Measurements from ENCODE around the gene SWT1.

The SWT1 gene

GRCh38 chr1:185284116-185284515, 127.1 kb downstream of the SWT1 start:
- ATAC-seq = no peak
- no peak overlapping the region for H3K4me3 Mint-ChIP-seq
- H3K4me1 Mint-ChIP-seq = peaks cover 40% of the 10 kb centered on the region
- peaks cover 27% of the 10 kb centered on the region for H3K36me3 Mint-ChIP-seq
- H3K9me3 Mint-ChIP-seq = no peaks in the 10 kb centered on the region
- H3K27ac Mint-ChIP-seq = no peak overlapping the region
- DNase-seq (ENCODE audit: low spot score in 2 of 2) = no peak

DNA sequence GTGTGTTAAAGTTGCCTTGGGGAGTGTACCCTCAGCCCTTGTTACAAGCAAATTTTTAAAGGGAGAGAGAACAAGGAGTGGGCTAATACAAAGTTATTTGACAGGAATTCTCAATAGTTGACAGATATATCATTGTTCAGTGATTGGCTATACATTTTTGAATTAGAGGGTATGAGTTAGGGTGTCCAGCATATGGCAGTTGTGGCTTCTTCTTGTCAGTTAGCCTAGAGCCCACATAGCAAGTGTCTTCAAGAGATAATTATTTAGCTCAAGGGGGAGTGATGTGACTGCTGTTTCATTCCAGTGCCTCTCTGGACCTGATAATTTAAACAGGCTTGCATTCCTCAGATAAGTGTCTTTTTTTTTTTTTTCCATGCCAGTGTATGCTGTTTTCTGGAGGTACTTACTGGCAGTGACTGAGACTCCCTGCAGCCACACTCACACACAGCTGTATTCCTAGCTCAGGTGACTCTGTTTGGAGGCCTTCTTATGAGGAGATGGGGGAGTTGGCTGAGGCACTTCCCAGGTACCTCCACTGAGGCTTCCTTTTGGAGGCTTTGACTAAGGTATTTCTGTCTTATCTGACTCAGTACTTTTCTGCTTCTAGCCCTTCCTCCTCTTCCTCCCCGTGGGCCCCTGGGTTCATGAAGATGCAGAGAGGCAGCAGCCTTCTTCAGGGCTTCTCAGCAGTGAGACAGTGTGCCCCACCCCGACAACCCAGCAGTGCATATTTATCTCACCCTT, 127.7 kb downstream of the SWT1 start:
- H3K27ac Mint-ChIP-seq = peak overlapping the region; percentile 50
- DNase-seq (ENCODE audit: low spot score in 2 of 2) (no peak), ATAC-seq (peak; percentile 11)
- peaks cover 37% of the 10 kb centered on the region for H3K4me1 Mint-ChIP-seq
- H3K36me3 Mint-ChIP-seq = peaks cover 33% of the 10 kb centered on the region
- H3K9me3 Mint-ChIP-seq = no peaks in the 10 kb centered on the region
- no peak overlapping the region for H3K4me3 Mint-ChIP-seq

GRCh38 chr1:185287451-185287850, 130.5 kb downstream of the SWT1 start:
- no peak for DNase-seq (ENCODE audit: low spot score in 2 of 2)
- Mint-ChIP-seq H3K27ac (no peak overlapping the region), H3K36me3 (peaks cover 38% of the 10 kb centered on the region), H3K9me3 (no peaks in the 10 kb centered on the region), H3K4me3 (no peak overlapping the region), H3K4me1 (peaks cover 18% of the 10 kb centered on the region)
- ATAC-seq = peak; percentile 76

GRCh38 chr1:185288435-185288834, 131.5 kb downstream of the SWT1 start:
- DNase-seq (ENCODE audit: low spot score in 2 of 2) (no peak), ATAC-seq (no peak)
- Mint-ChIP-seq H3K9me3 (no peaks in the 10 kb centered on the region), H3K4me1 (peaks cover 18% of the 10 kb centered on the region), H3K4me3 (no peak overlapping the region), H3K36me3 (peaks cover 48% of the 10 kb centered on the region), H3K27ac (no peak overlapping the region)

DNA sequence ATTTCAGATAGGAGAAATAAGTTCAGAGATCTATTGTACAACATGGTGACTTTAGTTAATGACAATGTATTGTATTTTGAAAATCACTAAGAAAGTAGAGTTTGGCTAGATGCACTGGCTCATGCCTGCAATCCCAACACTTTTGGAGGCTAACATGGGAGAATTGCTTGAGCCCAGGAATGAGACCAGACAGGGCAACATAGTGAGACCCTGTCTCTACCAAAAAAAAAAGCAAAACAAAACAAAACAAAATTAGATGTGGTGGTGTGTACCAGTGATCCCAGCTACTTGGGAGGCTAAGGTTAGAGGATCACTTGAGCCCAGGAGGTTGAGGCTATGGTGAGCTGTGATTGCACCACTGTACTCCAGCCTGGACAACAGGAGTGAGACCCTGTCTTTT, 132.9 kb downstream of the SWT1 start:
- no peak for ATAC-seq
- Mint-ChIP-seq H3K27ac (no peak overlapping the region), H3K4me1 (peaks cover 18% of the 10 kb centered on the region), H3K9me3 (no peaks in the 10 kb centered on the region), H3K36me3 (peaks cover 57% of the 10 kb centered on the region), H3K4me3 (no peak overlapping the region)
- no peak for DNase-seq (ENCODE audit: low spot score in 2 of 2)

GRCh38 chr1:185291159-185291558, 134.2 kb downstream of the SWT1 start:
- no peak for DNase-seq (ENCODE audit: low spot score in 2 of 2)
- Mint-ChIP-seq H3K36me3 (peaks cover 70% of the 10 kb centered on the region), H3K9me3 (no peaks in the 10 kb centered on the region), H3K4me3 (no peak overlapping the region), H3K27ac (no peak overlapping the region), H3K4me1 (peaks cover 18% of the 10 kb centered on the region)
- no peak for ATAC-seq

- peak overlapping the region; percentile 80 for H3K27ac Mint-ChIP-seq
- no peaks in the 10 kb centered on the region for H3K9me3 Mint-ChIP-seq
- DNase-seq (ENCODE audit: low spot score in 2 of 2) = no peak
- H3K4me1 Mint-ChIP-seq = peaks cover 18% of the 10 kb centered on the region
- H3K36me3 Mint-ChIP-seq = peaks cover 75% of the 10 kb centered on the region
- H3K4me3 Mint-ChIP-seq = no peak overlapping the region
- no peak for ATAC-seq
Observed at GRCh38 chr1:185291652-185292051, 134.7 kb downstream of the SWT1 start.

DNA sequence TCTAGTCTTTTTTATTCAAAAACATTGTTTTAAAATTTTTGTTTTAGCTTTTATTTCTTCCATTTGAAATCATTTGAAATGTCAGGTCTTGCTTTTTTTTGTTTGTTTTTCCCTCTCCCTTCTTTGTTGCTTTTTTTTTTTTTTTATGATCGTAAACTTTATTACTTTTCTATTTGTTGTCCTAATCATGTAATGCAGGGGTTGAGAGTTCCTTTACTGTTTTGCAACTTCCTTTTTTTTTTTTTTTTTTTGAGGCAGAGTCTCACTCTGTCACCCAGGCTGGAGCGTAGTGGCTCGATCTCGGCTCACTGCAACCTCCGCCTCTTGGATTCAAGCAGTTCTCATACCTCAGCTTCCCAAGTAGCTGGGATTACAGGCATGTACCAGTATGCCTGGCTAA, 135.3 kb downstream of the SWT1 start:
- ATAC-seq (no peak), DNase-seq (ENCODE audit: low spot score in 2 of 2) (no peak)
- Mint-ChIP-seq H3K4me3 (no peak overlapping the region), H3K9me3 (no peaks in the 10 kb centered on the region), H3K27ac (peak overlapping the region; percentile 80), H3K4me1 (peaks cover 17% of the 10 kb centered on the region), H3K36me3 (peaks cover 80% of the 10 kb centered on the region)

DNA sequence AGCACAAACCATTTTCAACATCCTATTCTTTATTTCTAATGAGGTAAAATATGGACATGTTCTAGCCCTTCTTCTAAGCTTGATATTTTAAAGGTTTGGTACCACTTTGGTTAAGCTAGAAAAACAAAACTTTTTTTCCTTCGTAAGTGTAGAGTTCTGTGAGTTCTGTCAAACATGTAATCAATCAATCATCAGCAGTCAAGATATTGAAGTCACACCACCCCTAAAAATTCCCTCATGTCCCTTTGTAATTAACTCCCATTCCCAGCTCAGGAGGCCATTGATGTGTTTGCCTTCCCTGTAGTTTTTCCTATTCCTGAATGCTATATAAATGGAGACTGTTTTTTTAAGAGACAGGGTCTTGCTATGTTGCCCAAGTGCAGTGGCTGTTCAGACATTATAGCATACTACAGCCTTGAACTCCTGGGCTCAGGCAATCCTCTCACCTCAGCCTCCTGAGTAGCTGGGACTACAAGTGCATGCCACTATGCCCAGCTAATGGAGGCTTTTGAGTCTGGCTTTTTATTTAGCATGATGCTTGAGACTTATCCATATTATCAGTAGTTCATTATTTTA, 137.1 kb downstream of the SWT1 start:
- ATAC-seq = no peak
- H3K4me1 Mint-ChIP-seq = peaks cover 17% of the 10 kb centered on the region
- no peak overlapping the region for H3K4me3 Mint-ChIP-seq
- H3K27ac Mint-ChIP-seq = peak overlapping the region; percentile 69
- DNase-seq (ENCODE audit: low spot score in 2 of 2) = no peak
- H3K36me3 Mint-ChIP-seq = peaks cover 82% of the 10 kb centered on the region
- no peaks in the 10 kb centered on the region for H3K9me3 Mint-ChIP-seq

- no peaks in the 10 kb centered on the region for H3K9me3 Mint-ChIP-seq
- H3K27ac Mint-ChIP-seq = no peak overlapping the region
- H3K4me1 Mint-ChIP-seq = peaks cover 16% of the 10 kb centered on the region
- peaks cover 82% of the 10 kb centered on the region for H3K36me3 Mint-ChIP-seq
- no peak for ATAC-seq
- DNase-seq (ENCODE audit: low spot score in 2 of 2) = no peak
- no peak overlapping the region for H3K4me3 Mint-ChIP-seq
Observed at GRCh38 chr1:185295091-185295490, 138.1 kb downstream of the SWT1 start.

GRCh38 chr1:185297982-185298381, 141.0 kb downstream of the SWT1 start:
- no peak for ATAC-seq
- Mint-ChIP-seq H3K4me1 (peaks cover 16% of the 10 kb centered on the region), H3K9me3 (no peaks in the 10 kb centered on the region), H3K4me3 (no peak overlapping the region), H3K27ac (peak overlapping the region; percentile 37), H3K36me3 (peaks cover 99% of the 10 kb centered on the region)
- no peak for DNase-seq (ENCODE audit: low spot score in 2 of 2)

DNA sequence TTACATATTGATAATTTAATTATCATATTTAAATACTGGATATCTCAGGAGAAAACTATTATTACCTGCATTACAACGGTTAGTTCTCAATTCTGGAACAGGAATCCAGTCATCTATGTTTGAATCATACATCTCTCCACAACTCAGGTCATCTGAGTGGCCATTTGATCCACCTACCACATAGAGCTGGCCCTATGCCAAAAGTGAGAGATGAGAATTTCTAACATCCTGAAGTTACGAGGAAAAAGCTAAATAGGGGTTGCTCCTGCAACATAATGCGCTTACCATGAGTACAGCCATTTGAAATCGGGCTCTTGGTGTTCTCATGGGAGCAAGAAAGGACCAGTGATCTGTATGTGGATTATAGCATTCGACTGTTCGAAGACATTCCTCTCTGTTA, 143.2 kb downstream of the SWT1 start:
- no peak overlapping the region for H3K4me3 Mint-ChIP-seq
- H3K36me3 Mint-ChIP-seq = peaks cover 100% of the 10 kb centered on the region
- H3K27ac Mint-ChIP-seq = peak overlapping the region; percentile 54
- no peak for ATAC-seq
- no peaks in the 10 kb centered on the region for H3K9me3 Mint-ChIP-seq
- peaks cover 28% of the 10 kb centered on the region for H3K4me1 Mint-ChIP-seq
- DNase-seq (ENCODE audit: low spot score in 2 of 2) = no peak

DNA sequence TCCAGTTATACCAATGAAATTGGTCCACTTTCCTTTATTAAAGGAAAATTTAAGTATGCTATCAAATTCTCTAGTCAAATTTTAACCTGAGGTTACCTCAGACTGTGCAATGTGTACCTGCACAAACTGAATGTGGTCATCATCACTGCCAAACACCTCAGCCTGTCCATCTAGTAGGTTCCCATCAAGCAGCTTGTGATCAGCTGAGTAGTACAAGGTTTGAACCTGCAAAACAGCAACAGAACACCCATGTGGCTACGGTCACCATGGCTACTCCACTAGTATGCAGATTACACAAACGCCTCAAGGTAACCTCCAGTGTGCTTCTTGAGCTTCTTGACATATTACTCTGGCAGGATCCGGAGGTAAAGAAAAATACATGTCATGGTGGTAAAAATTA, 148.5 kb downstream of the SWT1 start:
- no peak overlapping the region for H3K4me3 Mint-ChIP-seq
- no peak for ATAC-seq
- H3K36me3 Mint-ChIP-seq = peaks cover 100% of the 10 kb centered on the region
- DNase-seq (ENCODE audit: low spot score in 2 of 2) = no peak
- no peaks in the 10 kb centered on the region for H3K9me3 Mint-ChIP-seq
- H3K4me1 Mint-ChIP-seq = peaks cover 18% of the 10 kb centered on the region
- no peak overlapping the region for H3K27ac Mint-ChIP-seq

DNA sequence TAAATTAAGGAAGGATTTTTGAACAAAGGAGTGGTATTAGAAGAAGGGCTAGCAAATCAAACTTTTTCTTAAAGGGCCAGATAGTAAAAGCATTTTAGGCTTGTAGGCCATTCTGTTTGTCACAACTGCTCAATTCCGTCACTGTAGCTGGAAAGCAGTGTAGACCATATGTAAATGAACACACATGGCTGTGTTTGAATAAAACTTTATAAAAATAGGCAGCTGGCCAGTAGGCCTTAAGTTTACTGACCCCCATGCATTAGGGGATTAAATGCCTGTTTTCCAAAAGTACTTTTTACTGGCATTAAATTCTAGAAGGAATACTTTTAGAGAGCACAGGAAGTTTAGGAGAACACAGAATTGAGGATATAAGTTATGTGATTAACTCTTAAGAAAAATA, 151.2 kb downstream of the SWT1 start:
- no peak overlapping the region for H3K4me3 Mint-ChIP-seq
- DNase-seq (ENCODE audit: low spot score in 2 of 2) = no peak
- no peak overlapping the region for H3K27ac Mint-ChIP-seq
- ATAC-seq = no peak
- peaks cover 100% of the 10 kb centered on the region for H3K36me3 Mint-ChIP-seq
- peaks cover 31% of the 10 kb centered on the region for H3K4me1 Mint-ChIP-seq
- H3K9me3 Mint-ChIP-seq = no peaks in the 10 kb centered on the region

GRCh38 chr1:185309566-185309965, 152.6 kb downstream of the SWT1 start:
- DNase-seq (ENCODE audit: low spot score in 2 of 2) = no peak
- no peaks in the 10 kb centered on the region for H3K9me3 Mint-ChIP-seq
- H3K4me3 Mint-ChIP-seq = no peak overlapping the region
- H3K27ac Mint-ChIP-seq = peak overlapping the region; percentile 56
- H3K4me1 Mint-ChIP-seq = peaks cover 33% of the 10 kb centered on the region
- ATAC-seq = no peak
- H3K36me3 Mint-ChIP-seq = peaks cover 100% of the 10 kb centered on the region

GRCh38 chr1:185311589-185312225, 154.7 kb downstream of the SWT1 start:
- Mint-ChIP-seq H3K36me3 (peaks cover 100% of the 10 kb centered on the region), H3K4me3 (peak overlapping the region; percentile 94), H3K27ac (peak overlapping the region; percentile 33), H3K4me1 (peaks cover 36% of the 10 kb centered on the region), H3K9me3 (no peaks in the 10 kb centered on the region)
- ATAC-seq (no peak), DNase-seq (ENCODE audit: low spot score in 2 of 2) (no peak)

Measured in stimulated activated effector memory CD8-positive, alpha-beta T cell treated with anti-CD3 and anti-CD28 coated beads, Interleukin-12 subunit alpha, Interleukin-12 subunit beta, amount 100 ng/mL, for 72 hours (primary cell).